CD4-positive, alpha-beta T cell treated with Interleukin-15 for 4 hours (primary cell): ENCODE measurements around the gene FMO1.
"Not testable (repeated sequence)": the region's sequence is repeated elsewhere in the genome, so short reads cannot be mapped to it uniquely, and the experiment has no call there.

Experiments used
- DNase-seq: peaks from one replicate; pipeline ENCODE4 v3.0.0-alpha.2; 2020; ENCODE audit warnings: low spot score

Gene FMO1

DNA sequence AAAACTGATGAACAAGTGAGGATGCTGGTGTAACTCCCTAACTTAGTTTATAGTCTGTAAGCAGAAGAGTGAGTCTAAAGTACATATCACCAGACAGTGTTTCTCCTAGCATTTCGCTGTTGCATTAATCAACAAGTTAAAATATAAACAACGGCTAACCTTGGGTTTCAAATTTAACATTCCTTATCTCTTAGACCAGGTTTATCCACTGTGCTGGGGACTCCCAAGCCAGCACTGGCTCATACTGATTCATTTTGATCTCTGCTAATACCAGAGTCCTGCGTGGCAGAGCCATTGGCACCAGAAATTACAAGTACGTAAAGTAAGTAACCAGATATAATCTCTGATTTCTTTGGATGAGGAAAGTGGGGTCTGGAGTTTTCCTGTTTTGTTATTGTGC lies at the start of gene FMO1:
Gene FMO1 (plus strand): TSS at position 193 of the 400 bp plus-strand sequence. CDS start 9,594 bp downstream, outside the sequence.
- no peak for DNase-seq

- no peak for DNase-seq
Observed at GRCh38 chr1:171204296-171204695, 44.0 kb upstream of the FMO1 start.

DNA sequence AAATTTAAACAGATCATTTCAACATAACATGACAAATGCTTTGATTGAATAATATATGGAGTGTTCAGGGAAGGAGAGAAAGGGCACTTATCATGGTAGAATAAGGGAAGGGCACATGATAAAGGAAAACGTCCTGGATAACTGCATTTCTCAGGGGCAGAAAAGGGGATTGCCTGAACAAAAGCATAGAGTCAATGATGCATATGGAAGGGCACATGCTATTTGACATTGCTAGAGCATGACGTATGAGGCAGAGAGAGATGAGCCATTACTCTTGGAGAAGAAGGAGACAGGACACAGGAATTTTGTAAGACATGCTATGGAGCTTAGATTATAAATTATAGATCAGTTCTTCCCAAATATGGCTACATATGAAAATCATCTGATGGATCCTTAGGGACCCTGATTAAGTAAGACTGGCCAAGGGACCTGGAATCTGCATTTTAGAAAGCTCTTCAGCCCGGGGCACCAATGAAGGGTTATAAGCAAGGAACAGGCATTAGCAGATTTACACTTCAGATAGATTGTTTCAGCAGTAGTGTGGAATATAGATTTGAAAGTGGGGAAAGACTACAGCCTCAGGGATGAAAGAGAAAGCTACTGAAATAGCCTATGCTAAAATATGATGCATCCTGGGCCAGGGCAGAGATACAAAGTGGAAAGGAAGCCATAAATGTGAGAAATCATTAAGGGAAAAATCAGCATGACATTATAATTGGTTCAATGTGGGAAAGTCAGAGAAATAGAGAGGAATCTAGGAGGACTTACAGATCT lies 41.9 kb upstream of the FMO1 start:
- DNase-seq = no peak

DNA sequence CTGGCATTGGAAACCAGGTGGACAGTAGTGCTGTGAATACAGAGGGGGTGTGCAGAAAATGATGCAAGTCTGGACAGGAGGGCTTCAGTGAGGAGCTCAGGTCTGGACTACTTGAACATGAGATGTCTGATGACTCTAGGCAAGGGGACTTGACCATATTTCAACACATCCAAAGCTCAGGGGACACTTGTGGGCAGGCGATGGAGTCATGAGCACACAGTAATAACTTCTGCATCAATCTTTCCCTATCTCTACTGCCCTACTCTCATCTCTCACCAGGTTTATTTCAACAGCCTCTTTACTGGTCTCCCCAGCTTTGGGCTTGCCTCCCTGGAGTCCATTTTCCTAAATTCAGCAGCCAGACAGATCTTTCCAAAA lies 41.3 kb upstream of the FMO1 start:
- no peak for DNase-seq

DNA sequence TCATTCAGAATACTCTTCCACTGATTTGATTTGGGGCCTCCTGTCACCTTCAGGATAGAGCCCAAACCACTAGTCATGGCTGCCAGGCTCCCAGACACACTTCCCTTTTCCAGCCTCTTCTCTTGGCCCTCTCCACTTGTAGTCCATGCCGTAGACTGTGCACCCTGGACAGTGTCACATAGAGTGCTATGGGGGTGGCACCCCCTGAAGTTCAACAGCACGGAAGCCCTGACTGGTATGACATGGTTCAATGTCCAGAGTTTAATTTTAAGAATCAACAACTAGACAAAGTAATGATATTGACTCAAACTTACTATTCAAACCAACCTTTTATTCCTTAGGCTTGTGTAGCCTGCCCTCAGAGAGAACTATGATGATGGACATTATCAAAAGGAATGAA lies 40.9 kb upstream of the FMO1 start:
- no peak for DNase-seq

DNA sequence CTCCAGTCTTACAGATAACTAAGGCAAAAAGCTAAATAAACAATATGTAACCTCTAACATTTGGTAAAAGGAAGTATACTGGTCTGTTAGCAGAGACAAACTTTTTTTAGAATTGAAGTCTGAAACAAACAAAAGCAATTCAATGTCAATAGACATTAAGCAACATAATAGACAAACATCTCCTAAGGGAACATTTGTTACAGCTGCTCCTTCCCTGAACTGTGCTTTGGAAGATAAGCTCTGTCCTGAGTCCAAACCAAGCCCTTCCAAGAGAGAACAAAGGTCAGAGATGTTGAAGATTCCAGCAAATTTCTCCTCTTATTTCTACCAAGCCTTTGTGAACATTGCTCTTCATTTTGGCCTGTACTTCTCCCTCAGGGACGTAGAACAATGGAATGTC lies 37.9 kb upstream of the FMO1 start:
- DNase-seq = no peak

DNA sequence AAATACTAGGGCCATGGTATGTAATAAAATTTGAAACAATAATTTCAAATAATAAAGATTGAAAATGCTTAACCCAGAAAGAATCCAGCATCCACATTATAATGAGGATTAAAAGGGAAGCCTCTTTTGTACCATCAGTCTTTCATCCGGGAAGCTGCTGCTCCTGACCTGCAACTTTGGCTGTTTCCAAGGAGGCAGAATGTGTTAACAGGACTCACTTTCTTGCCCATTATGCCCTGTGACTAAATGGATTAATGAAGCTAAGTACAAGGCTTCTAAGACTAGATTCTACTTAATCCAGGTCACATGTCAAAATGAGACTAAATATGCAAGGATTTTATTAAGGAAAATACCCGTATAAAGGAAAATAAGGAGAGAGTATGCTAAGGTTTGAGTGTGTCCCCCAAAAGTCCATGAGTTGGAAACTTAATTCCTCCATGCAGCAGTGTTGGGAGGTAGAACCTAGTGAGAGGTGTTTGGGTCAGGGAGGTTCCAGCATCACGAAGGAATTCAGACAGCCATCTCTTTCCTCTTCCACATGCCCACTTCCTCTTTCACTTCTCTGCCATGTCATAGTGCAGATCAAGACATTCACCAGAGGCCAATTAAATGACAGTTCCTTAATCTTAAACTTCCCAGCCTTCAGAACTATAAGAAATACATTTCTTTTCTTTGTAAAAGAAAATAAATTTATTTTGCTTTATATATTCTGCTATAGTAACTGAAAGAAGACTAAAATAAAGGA lies 35.5 kb upstream of the FMO1 start:
- DNase-seq = no peak

DNA sequence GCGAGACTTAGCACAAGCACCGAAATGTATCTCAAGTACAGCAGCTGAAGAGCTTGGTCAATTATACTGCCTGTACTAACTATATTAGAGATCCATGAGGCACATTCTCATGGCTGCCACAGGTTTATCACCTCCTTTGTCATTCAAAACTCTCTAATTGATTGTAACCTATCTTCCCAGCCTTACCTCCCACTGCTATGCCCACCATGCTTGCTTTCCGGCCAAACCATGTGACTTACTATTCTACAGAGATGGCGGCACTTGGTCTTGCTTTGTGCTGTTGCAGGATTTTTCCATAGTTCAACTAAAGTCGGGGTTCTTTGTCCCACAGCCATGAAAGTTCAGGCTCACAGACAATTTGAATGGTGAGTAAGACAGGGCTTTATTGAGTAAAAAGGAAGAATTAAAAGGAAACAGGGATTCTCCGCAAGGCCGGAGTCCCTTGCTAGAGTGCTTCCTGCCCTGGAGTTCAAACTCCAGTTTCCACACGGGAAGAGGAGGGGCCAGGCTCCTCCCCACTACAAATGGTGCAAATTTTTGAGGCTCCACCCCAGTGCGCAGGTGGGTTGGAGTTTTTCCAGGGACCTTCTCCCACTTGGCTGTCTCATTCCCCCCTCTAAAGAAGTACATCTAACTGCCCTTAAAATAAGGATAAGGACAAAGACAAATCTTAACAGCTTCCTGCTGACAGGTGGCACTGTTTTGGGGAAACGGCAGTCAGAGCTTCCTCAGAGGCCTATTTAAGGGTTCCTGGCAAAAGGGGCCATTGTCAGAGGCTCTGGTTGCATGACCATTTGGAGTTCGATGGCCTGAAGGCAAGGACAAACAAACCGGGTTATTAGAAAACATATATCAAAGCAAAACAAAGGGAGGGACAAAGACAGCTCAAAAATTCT lies 34.5 kb upstream of the FMO1 start:
- DNase-seq = no peak

DNA sequence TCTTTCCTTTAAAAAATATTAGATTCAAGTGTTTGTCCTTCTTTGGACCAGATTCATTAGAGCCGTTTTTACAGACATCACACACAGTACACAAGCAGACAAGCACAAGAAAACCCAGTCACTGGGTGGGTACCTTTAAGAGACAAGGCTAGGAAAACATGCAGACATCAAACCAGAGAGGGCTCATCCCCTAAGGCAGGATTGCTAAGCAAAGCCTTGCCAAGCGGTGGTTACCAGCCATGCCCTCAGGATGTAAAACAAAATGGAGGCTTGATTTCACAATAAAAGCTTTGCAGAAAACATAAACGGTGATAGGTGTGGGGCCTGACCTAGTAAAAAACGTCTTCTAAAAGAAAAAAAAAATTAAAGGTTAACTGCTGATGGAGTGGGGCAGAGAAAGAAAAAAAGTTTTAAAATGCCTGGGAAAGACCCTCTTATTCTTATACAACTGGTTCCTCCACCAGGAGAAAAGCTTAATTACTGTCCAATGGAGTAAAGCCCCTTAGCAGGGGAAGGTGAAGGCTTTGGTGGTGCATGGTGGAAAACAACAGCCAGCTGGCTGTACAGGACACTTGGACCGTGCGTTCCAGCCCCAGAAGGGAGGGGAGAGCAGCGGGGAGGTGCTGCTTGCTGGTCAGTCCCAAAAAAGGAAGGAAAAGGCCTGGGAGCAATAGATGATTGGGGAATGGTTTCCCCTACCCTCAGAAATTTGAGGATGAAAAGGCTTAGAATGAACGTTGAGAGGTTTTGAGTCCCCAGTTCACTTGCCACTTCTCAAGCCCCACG lies 30.4 kb upstream of the FMO1 start:
- no peak for DNase-seq

- DNase-seq = no peak
Observed at GRCh38 chr1:171218661-171219060, 29.6 kb upstream of the FMO1 start.

- DNase-seq = no peak
Observed at GRCh38 chr1:171219346-171220080, 28.8 kb upstream of the FMO1 start.

- no peak for DNase-seq
Observed at GRCh38 chr1:171220081-171220420, 28.2 kb upstream of the FMO1 start.

GRCh38 chr1:171220581-171221054 lies 27.7 kb upstream of the FMO1 start:
- DNase-seq = no peak

DNA sequence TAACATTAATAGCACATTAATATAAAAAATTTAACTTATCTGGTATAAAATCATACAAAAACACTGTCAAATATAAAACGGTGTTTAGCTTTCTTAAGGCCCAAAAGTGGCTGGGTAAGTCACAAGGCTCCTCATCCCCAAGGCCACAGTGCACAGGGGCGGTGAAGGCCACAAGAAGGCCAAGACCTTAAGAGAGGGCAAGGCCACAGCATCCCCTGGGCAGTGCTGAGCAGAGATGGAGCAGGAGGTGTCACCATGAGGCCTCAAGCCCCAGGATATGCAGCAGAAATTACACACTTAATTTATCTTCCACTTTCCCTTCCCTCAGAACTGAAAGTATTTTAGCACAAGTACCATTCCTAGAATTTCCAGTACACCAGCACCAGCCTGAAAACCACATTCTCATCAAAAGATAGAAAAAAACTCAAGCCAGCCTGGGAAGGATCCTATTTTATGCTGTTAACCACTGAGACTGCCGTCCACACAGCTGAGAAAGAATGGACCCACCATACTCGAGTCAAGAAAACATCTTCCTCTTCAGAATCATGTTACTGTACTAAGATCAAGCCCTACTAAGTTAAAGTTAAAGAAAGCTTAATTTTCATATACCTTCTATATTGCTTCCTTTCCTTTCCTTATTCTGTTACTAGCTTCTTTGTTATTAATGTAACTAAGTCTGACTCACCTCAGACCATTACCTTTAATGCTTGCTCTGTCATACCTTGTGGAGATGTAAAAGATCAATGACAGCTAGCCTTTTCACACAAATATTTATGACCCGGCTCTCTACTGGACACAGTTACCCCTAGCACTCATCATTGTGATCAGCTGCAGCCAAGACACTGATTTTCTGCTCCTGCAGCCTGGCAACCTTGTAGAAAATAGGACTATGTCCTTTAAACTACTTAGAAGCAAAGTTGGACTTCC lies 26.4 kb upstream of the FMO1 start:
- no peak for DNase-seq

GRCh38 chr1:171222936-171223335 lies 25.4 kb upstream of the FMO1 start:
- no peak for DNase-seq

- DNase-seq = not testable (repeated sequence)
Observed at GRCh38 chr1:171224257-171224656, 24.0 kb upstream of the FMO1 start.

DNA sequence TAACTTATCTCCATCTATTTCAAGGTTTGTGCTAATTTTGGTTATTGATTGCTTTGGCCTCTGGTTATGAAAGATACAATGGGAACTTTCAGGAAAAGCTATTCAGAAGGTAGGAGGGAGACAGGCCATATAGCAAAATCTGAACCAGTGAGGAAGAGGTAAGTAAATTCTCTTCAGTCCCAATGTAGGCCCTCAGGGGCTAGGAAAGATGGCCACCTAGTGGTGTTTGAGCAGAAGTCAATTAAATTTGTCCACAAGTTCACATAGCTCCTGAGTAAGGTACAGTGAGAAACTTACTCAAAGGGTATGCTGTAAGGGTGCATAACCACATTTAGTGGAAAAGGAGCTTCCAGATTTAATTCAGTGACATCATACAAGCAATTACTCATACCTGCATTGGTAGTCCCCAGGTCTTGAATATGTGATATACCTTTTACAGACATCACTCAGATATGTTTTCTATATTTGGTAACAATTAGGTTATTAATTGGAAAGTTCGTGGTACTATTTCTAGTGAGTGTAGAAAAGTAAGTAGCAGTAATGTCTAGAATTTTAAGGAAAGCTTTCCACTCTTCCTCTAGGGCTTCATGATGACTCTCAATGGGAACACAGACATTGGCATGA lies 21.4 kb upstream of the FMO1 start:
- DNase-seq = peak; percentile 4

DNA sequence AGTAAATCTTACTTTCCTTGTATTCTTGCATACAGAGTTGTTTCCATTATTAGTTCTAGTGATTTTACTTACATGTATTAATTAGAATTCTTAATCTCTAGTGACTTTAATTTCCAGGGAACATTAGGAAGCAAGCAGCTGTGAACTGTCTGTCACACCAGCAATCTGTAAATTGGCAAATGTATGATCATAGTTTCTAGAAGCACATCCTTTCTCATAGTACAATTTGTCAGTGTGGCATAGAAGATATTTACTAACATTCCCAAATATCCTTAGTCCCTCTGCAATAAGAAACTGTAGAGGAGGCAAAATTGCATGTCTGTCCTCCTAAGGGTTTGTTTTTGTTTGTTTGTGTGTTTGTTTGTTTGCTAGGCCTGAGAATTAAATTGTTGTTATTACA lies 17.0 kb upstream of the FMO1 start:
- DNase-seq = no peak

DNA sequence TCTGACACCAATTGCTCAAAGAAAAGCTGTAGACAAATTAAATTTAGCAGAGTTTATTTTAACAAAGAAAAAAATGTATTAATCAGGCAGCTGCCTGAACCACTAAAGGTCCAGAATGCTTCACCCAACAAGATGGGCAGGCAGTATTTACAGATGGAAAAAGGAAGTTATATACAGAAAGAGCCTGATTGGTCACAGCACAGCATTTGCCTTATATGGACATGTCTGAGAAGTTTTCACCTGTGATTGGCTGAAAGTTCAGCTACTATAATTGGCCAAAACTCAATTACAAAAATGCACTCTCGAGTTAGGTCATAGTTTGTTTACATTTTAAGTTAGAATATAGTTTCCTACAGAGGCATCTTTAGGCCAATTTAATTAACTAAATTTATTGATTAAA lies 15.1 kb upstream of the FMO1 start:
- DNase-seq = no peak
